Upper lobe of left lung (tissue), 6 donors: ENCODE data around the gene TTC28. TPM values are rescaled to one million over a fixed set of nuclear protein-coding genes. Genes with fewer than 3 reads are reported as not detected.

ENCODE experiments used
- ATAC-seq, 2 donors: fragments of 200-7000 bp; cut with Tn5 transposase; one replicate each; pipeline ENCODE4 v1.9.1; 2022; ENCODE audit warnings: mild to moderate bottlenecking in 2 of 2, moderate library complexity in 2 of 2; ENCODE audit not compliant: low FRiP score in 2 of 2
- DNase-seq, 2 donors: peaks; one replicate each; pipeline ENCODE4 v3.0.0-alpha.2; 2019 to 2020
- H3K27ac ChIP-seq, 4 donors: fragments of 200-600 bp; sonication (generic); one replicate each; pipeline ENCODE4 v1.5.1; 2016 to 2019
- H3K27me3 ChIP-seq, 4 donors: fragments of 200-600 bp; sonication (generic); one replicate each; pipeline ENCODE4 v1.5.1; 2017 to 2019
- H3K36me3 ChIP-seq, 4 donors: fragments of 200-600 bp; sonication (generic); one replicate each; pipeline ENCODE4 v1.5.1; 2016 to 2019
- H3K4me1 ChIP-seq, 4 donors: fragments of 200-600 bp; sonication (generic); one replicate each; pipeline ENCODE4 v1.5.1; 2018 to 2019
- H3K4me3 ChIP-seq, 4 donors: fragments of 200-600 bp; sonication (generic); one replicate each; pipeline ENCODE4 v1.5.1; 2017 to 2019; ENCODE audit warnings: mild to moderate bottlenecking in 2 of 4, moderate library complexity in 1 of 4
- H3K9me3 ChIP-seq, 4 donors: fragments of 200-600 bp; sonication (generic); one replicate each; pipeline ENCODE4 v1.5.1; 2018 to 2019
- EP300 ChIP-seq, 4 donors: sonication (generic); formaldehyde crosslinking; IDR thresholded peaks; one replicate each; pipeline ENCODE4 v1.5.1; 2017; ENCODE audit warnings: antibody characterized with exemption in 4 of 4, control low read depth in 2 of 4
- POLR2A ChIP-seq, 4 donors: fragments of 450-650 bp; IDR thresholded peaks; one replicate each; pipeline ENCODE4 v1.5.1; 2016 to 2017; ENCODE audit warnings: antibody characterized with exemption in 4 of 4, mild to moderate bottlenecking in 2 of 4
- POLR2AphosphoS5 ChIP-seq, 2 donors: sonication (generic); formaldehyde crosslinking; IDR thresholded peaks; one replicate each; pipeline ENCODE4 v1.5.1; 2017; ENCODE audit warnings: antibody characterized with exemption in 2 of 2
- WGBS, 2 donors: methylation state at CpG; one replicate each; pipeline ENCODE4 v1.1.5; 2017 to 2018; 5-methylcytosine and 5-hydroxymethylcytosine counted together
- total RNA-seq, 6 donors: library from RNA; depleted of rRNA in 4 of 6; stranded (reverse); fragments of >200 nt in 4 of 6; gene quantifications; one replicate each; pipeline versions ENCODE4 v1.1.0 to v1.2.1, GENCODE V29; 2016 to 2021
- TF ChIP-seq, protein P1 (sequence below), 6 experiments: fragments of 450-650 bp in 4 of 6; fragments of 200-600 bp in 2 of 6; sonication (generic) in 2 of 6; IDR thresholded peaks; one replicate each; pipeline ENCODE4 v1.5.1; 2016 to 2019; ENCODE audit warnings: antibody characterized with exemption in 6 of 6
- donor health status: DM: no; HTN: no; CAD: no; lungs with moderate emphysema.
- donor health status: DM: no; HTN: yes; CAD: no; lungs with severe emphysema.

Gene TTC28
- total RNA-seq, 6 donors from 2014 or later: 30.1 to 69.4 (median 41.4) TPM

DNA sequence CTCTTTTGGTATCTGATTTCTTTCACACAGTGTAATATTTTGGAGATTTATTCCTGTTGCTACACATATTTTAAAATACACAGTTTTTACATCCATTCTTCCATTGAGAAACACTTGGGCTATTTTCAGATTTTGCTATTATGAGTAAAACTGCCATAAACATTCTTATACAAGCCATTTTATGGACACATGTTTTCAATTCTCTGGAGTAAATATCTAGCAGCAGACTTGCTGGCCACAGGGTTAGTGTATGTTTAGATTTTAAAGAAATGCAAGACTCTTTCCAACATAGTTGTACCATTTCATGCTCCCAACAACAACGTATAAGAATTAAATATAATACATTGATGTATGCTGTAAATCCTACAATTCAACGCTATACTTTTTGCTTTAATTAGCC lies 399.8 kb downstream of the TTC28 start:
- Histone ChIP-seq H3K27me3 (no peaks in the 10 kb centered on the region), H3K27ac (no peak overlapping the region), H3K9me3 (no peaks in the 10 kb centered on the region), H3K4me1 (peaks cover 0 to 5% (median 2%) of the 10 kb centered on the region in 4 donors), H3K4me3 (no peak overlapping the region), H3K36me3 (no peaks in the 10 kb centered on the region)
- TF ChIP-seq POLR2AphosphoS5 (IDR thresholded peaks at IDR 0.05): no peak
- TF ChIP-seq POLR2A (IDR thresholded peaks at IDR 0.05): no peak
- TF ChIP-seq EP300 (IDR thresholded peaks at IDR 0.05): no peak
- TF ChIP-seq, protein P1, sequence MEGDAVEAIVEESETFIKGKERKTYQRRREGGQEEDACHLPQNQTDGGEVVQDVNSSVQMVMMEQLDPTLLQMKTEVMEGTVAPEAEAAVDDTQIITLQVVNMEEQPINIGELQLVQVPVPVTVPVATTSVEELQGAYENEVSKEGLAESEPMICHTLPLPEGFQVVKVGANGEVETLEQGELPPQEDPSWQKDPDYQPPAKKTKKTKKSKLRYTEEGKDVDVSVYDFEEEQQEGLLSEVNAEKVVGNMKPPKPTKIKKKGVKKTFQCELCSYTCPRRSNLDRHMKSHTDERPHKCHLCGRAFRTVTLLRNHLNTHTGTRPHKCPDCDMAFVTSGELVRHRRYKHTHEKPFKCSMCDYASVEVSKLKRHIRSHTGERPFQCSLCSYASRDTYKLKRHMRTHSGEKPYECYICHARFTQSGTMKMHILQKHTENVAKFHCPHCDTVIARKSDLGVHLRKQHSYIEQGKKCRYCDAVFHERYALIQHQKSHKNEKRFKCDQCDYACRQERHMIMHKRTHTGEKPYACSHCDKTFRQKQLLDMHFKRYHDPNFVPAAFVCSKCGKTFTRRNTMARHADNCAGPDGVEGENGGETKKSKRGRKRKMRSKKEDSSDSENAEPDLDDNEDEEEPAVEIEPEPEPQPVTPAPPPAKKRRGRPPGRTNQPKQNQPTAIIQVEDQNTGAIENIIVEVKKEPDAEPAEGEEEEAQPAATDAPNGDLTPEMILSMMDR (IDR thresholded peaks at IDR 0.05): no peak
- 85 to 90% methylated on average over 2 of the region's 2 CpGs for WGBS, 2 donors
- ATAC-seq (no peak), DNase-seq (no peak)

DNA sequence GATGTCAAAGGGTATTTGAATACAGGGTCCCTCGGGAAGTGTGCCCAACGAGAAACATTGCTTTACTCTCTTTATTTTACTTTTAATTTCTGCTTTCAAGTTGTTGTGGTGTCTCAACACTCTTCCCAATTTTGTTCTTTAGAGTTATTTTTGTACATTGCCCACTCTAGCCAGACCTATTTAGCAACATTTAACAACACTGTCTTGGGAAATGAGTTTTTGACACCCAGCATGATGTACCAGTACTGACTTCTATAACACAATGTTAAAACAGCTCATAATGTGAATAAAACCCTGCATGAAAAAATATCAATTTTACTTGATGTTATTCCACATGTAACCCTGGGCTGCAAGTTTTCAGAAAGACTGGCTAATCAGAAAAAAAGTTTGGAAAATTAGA lies 410.4 kb downstream of the TTC28 start:
- Histone ChIP-seq H3K4me3 (no peak overlapping the region), H3K4me1 (peaks cover 0 to 7% (median 0%) of the 10 kb centered on the region in 4 donors), H3K36me3 (no peaks in the 10 kb centered on the region), H3K27me3 (no peaks in the 10 kb centered on the region), H3K27ac (no peak overlapping the region), H3K9me3 (no peaks in the 10 kb centered on the region)
- WGBS, 2 donors: 76 to 86% methylated on average over 2 of the region's 2 CpGs
- DNase-seq (no peak), ATAC-seq (no peak)
- TF ChIP-seq POLR2A (IDR thresholded peaks at IDR 0.05): no peak
- no peak for TF ChIP-seq POLR2AphosphoS5 (IDR thresholded peaks at IDR 0.05)
- TF ChIP-seq, protein P1 (IDR thresholded peaks at IDR 0.05): no peak
- no peak for TF ChIP-seq EP300 (IDR thresholded peaks at IDR 0.05)

DNA sequence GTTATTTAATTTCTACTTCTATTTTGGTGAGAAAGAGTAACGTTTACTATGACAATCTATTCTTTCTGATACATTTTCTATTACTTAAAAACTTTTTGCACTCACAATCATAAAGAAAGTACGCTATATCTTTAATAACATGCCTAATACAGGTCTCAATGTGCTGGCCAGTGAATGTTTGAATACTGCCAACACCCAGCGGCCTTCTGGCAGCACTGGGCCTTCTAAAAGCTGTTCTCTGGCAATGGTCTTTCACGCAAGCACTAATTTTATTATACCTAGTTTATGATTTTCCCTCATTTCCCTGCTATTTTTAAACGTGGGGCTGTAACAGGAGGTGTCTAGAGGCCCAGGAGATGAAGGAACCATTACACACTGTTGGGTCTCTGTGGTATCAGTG lies 410.8 kb downstream of the TTC28 start:
- H3K4me3 ChIP-seq: no peak overlapping the region
- peaks cover 0 to 7% (median 0%) of the 10 kb centered on the region in 4 donors for H3K4me1 ChIP-seq
- H3K36me3 ChIP-seq: no peaks in the 10 kb centered on the region
- WGBS, 2 donors: 82 to 85% methylated on average over 5 of the region's 5 CpGs
- no peak overlapping the region for H3K27ac ChIP-seq
- H3K27me3 ChIP-seq: no peaks in the 10 kb centered on the region
- DNase-seq (no peak), ATAC-seq (no peak)
- TF ChIP-seq POLR2A (IDR thresholded peaks at IDR 0.05): no peak
- TF ChIP-seq, protein P1 (IDR thresholded peaks at IDR 0.05): no peak
- H3K9me3 ChIP-seq: no peaks in the 10 kb centered on the region

DNA sequence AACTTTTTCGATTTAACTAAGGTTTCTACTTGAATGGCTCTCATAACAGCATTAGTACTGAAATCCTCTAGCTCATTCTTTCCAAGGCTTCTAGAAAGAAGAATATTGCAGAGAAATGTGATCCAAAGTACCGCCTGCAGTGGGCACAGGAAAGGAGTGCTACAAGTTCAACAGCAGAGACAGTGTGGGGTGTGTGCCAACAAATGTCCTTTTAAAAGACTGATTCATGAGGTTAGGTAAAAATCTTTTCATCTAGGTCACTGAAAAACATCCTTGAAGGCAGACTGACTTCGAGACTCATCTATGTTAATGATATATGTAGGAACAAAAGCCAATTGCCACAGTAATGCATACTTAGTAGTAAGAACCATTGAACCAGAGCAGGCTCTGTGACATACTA lies 411.5 kb downstream of the TTC28 start:
- H3K36me3 ChIP-seq: no peaks in the 10 kb centered on the region
- WGBS, 2 donors: 69 to 72% methylated on average over 3 of the region's 3 CpGs

DNA sequence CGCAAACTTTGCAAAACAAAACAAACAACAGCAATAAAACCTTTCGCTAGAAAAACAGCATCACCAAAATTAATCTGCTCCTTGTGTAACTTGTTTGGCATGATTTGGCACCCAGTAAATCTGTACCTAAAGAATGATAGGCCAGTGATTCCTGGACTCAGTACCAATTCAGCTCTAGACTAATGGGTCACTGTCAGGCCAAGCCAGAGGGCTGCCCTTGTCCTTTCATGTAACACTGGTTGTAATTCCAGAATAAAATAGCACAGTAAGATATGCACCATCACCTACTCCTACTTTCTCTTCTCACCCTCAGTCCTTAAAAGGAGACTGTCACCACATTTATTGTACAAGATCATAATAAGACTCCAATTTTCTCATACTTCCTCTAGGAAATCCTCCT lies 419.0 kb downstream of the TTC28 start:
- H3K9me3 ChIP-seq: no peaks in the 10 kb centered on the region
- 95 to 100% methylated on average over 2 of the region's 2 CpGs for WGBS, 2 donors

More for the DNA sequence above, 411.5 kb downstream of the TTC28 start:
- peaks cover 0 to 7% (median 0%) of the 10 kb centered on the region in 4 donors for H3K4me1 ChIP-seq
- no peaks in the 10 kb centered on the region for H3K9me3 ChIP-seq
- no peaks in the 10 kb centered on the region for H3K27me3 ChIP-seq
- DNase-seq (no peak), ATAC-seq (no peak)
- no peak overlapping the region for H3K27ac ChIP-seq
- TF ChIP-seq EP300 (IDR thresholded peaks at IDR 0.05): no peak
- no peak for TF ChIP-seq POLR2AphosphoS5 (IDR thresholded peaks at IDR 0.05)
- no peak for TF ChIP-seq POLR2A (IDR thresholded peaks at IDR 0.05)
- H3K4me3 ChIP-seq: no peak overlapping the region

DNA sequence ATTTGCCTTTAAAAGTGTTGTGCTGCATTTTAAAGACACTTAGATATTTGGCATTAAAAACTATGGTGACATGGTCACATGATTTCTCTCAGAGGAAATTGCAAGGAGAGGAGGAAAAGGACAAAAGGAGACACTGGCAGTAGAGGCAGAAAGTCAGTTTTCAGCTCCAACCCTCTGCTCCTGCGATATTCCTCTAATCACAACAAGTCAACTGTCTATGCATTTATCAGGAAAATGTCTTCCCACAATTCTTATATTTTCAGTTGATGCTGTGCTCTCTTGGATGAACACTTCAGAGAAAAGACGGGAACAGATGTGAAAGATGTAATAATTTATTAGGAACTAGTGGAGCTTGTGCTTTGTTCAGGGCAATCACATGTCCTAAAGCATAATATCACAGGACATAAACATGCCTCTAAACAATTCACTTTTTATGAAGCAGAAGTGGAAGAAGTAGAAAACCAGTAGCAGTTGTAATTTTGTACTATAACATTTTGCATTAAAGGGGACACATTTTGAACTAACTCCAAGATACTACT lies 419.8 kb downstream of the TTC28 start:
- Histone ChIP-seq H3K4me1 (peaks cover 0 to 7% (median 2%) of the 10 kb centered on the region in 4 donors), H3K27ac (no peak overlapping the region), H3K9me3 (no peaks in the 10 kb centered on the region), H3K27me3 (no peaks in the 10 kb centered on the region), H3K4me3 (no peak overlapping the region), H3K36me3 (no peaks in the 10 kb centered on the region)
- TF ChIP-seq POLR2A (IDR thresholded peaks at IDR 0.05) (no peak), POLR2AphosphoS5 (IDR thresholded peaks at IDR 0.05) (no peak), EP300 (IDR thresholded peaks at IDR 0.05) (no peak)
- TF ChIP-seq, protein P1 (IDR thresholded peaks at IDR 0.05): no peak
- WGBS, 2 donors: 79 to 83% methylated on average over 2 of the region's 2 CpGs
- DNase-seq (no peak), ATAC-seq (no peak)

More for the DNA sequence above, 419.0 kb downstream of the TTC28 start:
- Histone ChIP-seq H3K27me3 (no peaks in the 10 kb centered on the region), H3K4me3 (no peak overlapping the region), H3K4me1 (peaks cover 0 to 7% (median 2%) of the 10 kb centered on the region in 4 donors), H3K36me3 (no peaks in the 10 kb centered on the region), H3K27ac (no peak overlapping the region)
- TF ChIP-seq POLR2AphosphoS5 (IDR thresholded peaks at IDR 0.05): no peak
- no peak for TF ChIP-seq POLR2A (IDR thresholded peaks at IDR 0.05)
- no peak for ATAC-seq
- no peak for DNase-seq
